ENCODE data around the gene BBX. TPM values are rescaled to one million over a fixed set of nuclear protein-coding genes. Genes with fewer than 3 reads are reported as not detected.

The BBX gene
- total and polyA plus RNA-seq, 2 of the 13 experiments (the other 11 are each of a cell fraction or from before 2014, with no cell fraction given) = 13.7 to 23.2 TPM

- TF ChIP-seq, protein P1, sequence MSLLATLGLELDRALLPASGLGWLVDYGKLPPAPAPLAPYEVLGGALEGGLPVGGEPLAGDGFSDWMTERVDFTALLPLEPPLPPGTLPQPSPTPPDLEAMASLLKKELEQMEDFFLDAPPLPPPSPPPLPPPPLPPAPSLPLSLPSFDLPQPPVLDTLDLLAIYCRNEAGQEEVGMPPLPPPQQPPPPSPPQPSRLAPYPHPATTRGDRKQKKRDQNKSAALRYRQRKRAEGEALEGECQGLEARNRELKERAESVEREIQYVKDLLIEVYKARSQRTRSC (CRISPR knock-in tag; IDR thresholded peaks at IDR 0.05; ENCODE audit: low read depth) = no peak
- no peak for TF ChIP-seq ZBTB42 (CRISPR knock-in tag; IDR thresholded peaks at IDR 0.05)
- no peak for TF ChIP-seq ZNF619 (CRISPR knock-in tag; IDR thresholded peaks at IDR 0.05)
- no peak for TF ChIP-seq ZNF180 (CRISPR knock-in tag; IDR thresholded peaks at IDR 0.05; ENCODE audit: borderline replicate concordance, low read depth)
- TF ChIP-seq KIAA2018 (CRISPR knock-in tag; IDR thresholded peaks at IDR 0.05; ENCODE audit: borderline replicate concordance) = no peak
- no peak for TF ChIP-seq ZNF770 (CRISPR knock-in tag; IDR thresholded peaks at IDR 0.05)
- no peak for TF ChIP-seq ZNF883 (CRISPR knock-in tag; IDR thresholded peaks at IDR 0.05; ENCODE audit: not compliant biosample characterization)
- TF ChIP-seq ELF4 (CRISPR knock-in tag; IDR thresholded peaks at IDR 0.05; ENCODE audit: borderline replicate concordance) = no peak
- TF ChIP-seq ZBTB20 (CRISPR knock-in tag; IDR thresholded peaks at IDR 0.05; ENCODE audit: borderline replicate concordance, low read depth) = no peak
- no peak for TF ChIP-seq ARHGAP35 (CRISPR knock-in tag; IDR thresholded peaks at IDR 0.05; ENCODE audit: borderline replicate concordance)
- no peak for TF ChIP-seq GFI1 (CRISPR knock-in tag; IDR thresholded peaks at IDR 0.05; ENCODE audit: borderline replicate concordance)
Measured at GRCh38 chr3:107524841-107525643, 2.3 kb downstream of the BBX start (continued).
